ENCODE results near the gene PRR22.
"Not testable (repeated sequence)": the region's sequence is repeated elsewhere in the genome, so short reads cannot be mapped to it uniquely, and the experiment has no call there.

PRR22 gene

GRCh38 chr19:5789886-5790558 is 5.5 kb upstream of the PRR22 start:
- no peak for DNase-seq

GRCh38 chr19:5789351-5789761 is 4.8 kb upstream of the PRR22 start:
- DNase-seq: no peak

GRCh38 chr19:5788422-5788821 is 3.9 kb upstream of the PRR22 start:
- DNase-seq: no peak

- no peak for DNase-seq
Measured at GRCh38 chr19:5787409-5788182, 3.0 kb upstream of the PRR22 start.

- no peak for DNase-seq
Measured at GRCh38 chr19:5786593-5787408, 2.3 kb upstream of the PRR22 start.

DNA sequence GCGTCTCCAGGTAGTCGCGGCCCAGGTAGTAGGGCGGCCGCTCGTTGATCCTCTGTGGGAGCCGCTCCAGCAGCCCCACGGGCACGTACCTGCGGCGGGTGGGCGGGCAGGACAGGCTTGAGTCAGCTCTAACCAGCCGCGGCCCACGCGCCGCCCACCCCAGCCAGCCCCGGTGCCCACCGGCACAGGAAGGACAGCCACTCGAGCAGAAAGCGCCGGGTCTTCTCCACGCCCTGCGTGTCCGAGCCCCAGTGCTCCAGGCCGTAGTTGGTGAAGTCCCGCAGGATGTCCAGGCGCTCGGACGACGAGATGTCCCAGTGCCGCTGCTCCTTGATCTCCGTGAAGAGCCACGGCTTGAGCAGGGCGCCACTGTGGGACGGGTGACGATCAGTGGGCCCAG is 877 bp upstream of the PRR22 start:
- no peak for DNase-seq

DNA sequence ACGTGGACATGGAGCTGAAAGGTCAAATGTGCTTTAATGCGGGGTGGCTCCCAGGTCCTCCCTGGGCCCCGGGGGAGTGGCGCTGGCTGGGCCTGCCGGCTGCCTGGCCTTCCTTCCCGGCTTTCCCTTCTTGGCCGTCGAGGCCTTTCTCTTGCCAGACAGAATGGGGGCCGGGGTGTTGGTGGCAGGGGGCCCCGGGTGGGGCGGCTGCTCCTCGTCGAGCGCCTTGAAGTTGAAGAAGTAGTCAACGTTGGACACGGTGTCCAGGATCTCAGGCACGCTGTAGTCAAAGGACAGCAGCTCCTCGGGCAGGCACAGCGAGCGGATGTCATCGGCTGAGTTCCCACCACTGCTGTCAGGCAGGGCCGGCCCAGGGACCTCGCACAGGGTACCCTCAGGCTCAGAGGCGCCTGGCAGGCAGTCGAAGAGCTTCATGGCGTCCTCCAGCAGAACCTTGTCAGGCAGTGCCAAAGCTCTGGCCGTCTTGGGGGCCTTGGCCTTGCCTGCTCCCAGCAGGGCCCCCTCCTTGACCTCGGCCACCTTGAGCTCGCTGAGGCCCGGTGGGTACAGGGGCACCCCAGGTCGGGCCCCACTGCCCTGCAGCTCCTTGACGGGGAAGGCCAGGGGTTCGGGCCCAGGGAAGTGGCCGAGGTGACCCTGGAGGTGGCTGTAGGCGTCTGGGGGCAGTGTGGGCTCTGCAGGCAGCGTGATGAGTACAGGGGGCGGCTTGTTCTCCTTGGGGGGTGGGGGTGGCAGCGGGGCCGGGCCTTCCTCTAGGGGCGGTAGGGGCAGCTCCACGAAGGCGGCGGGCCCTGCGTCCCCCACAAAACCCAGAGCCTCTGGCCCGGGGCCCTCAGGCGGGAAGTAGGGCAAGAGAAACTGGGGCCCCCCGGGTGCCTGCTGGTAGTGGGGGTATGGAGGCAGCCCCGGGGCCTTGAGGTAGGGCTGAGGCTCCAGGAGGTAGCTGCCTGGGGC is 1.3 kb downstream of the PRR22 start:
- no peak for DNase-seq

- no peak for DNase-seq
Measured at GRCh38 chr19:5782322-5782721, 2.2 kb downstream of the PRR22 start.

DNA sequence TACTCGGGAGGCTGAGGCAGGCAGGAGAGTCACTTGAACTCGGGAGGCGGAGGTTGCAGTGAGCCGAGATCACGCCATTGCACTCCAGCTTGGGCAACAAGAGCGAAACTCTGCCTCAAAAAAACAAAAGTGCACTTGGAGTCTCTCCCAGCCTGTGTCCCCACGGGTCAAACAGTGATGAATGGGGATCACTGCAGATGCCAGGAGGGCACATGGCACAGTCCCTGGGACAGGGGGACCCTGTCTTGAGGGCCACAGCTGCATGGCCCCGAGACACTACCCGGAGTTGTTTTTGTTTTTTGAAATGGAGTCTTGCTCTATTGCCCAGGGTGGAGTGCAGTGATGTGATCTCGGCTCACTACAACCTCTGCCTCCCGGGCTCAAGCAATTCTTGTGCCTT is 3.6 kb downstream of the PRR22 start:
- not testable (repeated sequence) for DNase-seq

GRCh38 chr19:5778402-5778801 is 6.1 kb downstream of the PRR22 start:
- no peak for DNase-seq

DNA sequence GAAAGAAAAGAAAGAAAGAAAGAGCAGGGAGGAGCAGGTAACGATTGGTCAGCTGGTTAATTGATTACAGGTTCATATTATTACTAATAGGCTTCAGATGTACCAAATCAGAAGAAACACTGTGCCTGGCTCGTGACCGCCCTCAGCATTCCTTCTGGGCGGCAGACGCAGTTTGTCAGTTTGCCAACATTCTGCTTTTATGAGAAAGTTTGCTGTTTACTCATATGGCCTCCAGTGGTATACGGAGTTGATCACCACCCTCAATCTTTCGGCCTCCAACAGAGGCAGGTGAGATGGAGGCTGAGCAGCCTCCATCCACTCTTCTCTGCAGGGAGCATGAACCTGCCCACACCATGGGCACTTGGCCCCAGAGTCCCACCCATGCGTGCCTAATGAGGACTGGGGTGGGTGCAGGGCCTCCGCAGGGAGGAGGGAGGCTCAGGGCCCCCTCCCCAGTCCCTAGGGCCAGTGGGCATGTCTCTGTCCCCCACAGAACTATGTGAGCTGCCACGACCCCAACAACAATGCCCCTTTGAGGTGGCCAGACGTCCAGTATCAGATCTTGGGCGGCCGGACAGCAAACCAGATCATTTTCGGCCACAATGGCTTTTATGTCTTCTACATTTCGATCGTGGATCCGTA is 8.8 kb downstream of the PRR22 start:
- DNase-seq: no peak

DNA sequence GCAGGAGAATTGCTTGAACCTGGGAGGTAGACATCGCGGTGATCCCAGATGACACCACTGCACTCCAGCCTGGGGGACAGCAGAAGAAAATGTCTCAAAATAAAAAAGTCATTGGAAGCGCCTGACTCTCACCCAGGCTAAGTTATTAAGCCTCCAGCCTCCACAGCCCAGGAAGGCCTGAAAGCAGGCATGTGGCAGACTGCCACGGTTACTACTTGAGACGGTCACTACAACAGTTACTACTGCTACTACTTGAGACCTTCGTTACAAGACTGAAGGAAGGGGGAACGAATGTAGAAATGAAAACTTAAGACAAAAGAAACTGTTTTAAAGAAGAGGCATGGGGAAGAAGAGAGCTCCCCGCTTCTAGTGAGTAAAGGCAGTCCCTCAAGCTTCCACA is 9.6 kb downstream of the PRR22 start:
- no peak for DNase-seq

GRCh38 chr19:5773276-5773675 is 11.3 kb downstream of the PRR22 start:
- DNase-seq: no peak

- no peak for DNase-seq
Measured at GRCh38 chr19:5772416-5772815, 12.1 kb downstream of the PRR22 start.

GRCh38 chr19:5767949-5768348 is 16.6 kb downstream of the PRR22 start:
- no peak for DNase-seq

DNA sequence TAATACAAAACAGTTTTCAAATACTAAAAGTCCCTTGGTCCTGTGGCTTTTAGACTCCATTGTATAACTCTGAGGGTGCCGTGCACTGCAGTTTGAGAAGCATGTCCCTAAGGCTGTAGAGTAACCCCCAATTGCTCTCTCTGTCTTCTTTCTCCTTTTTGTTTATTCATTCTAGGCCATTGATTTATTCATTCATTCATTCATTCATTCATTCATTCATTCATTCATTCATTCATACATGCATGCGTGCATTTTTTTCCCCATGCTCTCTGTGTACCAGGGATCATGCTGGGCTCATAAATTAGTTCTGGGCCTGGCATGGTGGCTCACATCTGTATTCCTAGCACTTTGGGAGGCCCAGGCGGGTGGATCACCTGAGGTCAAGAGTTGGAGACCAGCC is 19.3 kb downstream of the PRR22 start:
- no peak for DNase-seq

GRCh38 chr19:5762608-5763217 is 21.8 kb downstream of the PRR22 start:
- DNase-seq: no peak

DNA sequence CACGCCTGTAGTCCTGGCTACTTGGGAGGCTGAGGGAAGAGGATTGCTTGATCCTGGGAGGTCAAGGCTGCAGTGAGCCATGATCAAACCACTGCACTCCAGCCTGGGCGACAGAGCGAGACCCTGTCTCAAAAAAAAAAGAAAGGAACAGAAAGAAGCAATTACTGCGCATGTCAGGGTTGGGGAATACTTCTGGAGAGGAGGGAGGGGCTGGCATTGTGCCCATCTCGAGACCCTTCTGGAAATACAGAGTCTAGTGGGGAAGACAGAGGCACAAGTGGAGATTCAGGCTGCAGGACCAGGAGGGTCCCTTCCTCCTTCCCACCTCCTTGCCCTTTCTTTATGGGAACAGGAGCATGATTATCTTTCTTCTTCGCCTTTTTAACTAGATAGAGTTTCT is 30.8 kb downstream of the PRR22 start:
- DNase-seq: no peak

DNA sequence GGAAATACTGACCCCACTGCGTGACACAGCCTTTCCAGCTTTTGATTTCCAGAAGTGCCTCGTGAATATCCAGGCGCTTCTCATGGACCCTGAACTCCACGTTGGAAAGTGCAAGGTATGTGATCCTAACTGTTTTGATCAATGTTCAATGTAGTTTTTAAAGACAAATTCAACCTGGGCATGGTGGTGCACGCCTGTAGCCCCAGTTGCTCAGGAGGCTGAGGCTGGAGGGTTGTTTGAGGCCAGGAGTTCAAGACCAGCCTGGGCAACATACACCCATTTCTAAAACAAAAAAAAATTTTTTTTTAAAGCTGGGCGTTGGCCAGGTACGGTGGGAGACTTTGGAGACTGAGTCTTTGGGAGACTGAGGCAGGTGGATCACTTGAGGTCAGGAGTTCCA is 32.8 kb downstream of the PRR22 start:
- DNase-seq: no peak

DNA sequence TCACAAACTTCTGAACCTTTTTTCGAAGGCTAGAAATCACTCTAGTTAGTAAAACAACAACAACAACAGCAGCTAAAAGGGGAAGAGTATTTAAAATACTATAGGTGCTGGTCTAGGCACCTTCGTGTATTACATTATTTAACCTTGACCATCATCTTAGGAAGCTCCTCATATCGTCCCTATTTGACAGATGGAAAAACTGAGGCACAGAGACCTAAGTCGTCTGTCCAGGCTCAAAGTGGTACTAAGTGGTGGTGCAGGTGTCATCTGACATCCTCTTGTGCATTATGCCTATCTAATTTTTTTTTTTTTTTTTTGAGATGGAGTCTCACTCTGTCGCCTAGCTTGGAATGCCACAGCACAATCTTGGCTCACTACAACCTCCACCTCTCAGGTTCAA is 35.0 kb downstream of the PRR22 start:
- no peak for DNase-seq

GRCh38 chr19:5748920-5749319 is 35.6 kb downstream of the PRR22 start:
- DNase-seq: not testable (repeated sequence)

DNA sequence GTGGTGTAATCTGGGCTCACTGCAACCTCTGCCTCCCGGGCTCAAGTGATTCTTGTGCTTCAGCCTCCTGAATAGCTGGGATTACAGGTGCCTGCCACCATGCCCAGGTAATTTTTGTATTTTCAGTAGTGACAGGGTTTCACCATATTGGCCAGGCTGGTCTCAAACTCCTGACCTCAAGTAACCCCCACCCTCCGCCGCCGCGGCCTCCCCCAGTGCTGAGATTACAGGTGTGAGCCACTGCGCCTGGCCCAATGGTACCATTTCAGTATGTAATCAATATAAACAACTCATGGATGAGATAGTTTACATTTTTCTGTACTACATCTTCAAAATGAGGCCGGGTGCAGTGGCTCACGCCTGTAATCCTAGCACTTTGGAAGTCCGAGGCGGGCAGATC is 39.5 kb downstream of the PRR22 start:
- not testable (repeated sequence) for DNase-seq
